LNCaP clone FGC (cell line): Measurements from ENCODE around the gene UHRF2.

Source experiments
- DNase-seq: peaks from one replicate; pipeline ENCODE4 v3.0.0-alpha.2; 2011; ENCODE audit warnings: low read depth
- H3K4me3 ChIP-seq: 2 replicates; pipeline ENCODE4 v1.5.1; 2011; ENCODE audit warnings: mild to moderate bottlenecking, low read depth, low read length, control low read depth
- CTCF ChIP-seq: IDR thresholded peaks from 2 replicates; pipeline ENCODE4 v1.5.1; 2012; ENCODE audit warnings: mild to moderate bottlenecking; ENCODE audit not compliant: control insufficient read depth, insufficient read depth; ENCODE audit errors: extremely low read depth

UHRF2 gene

GRCh38 chr9:6426117-6426516 is 13.1 kb downstream of the UHRF2 start:
- H3K4me3 ChIP-seq: no peak overlapping the region
- no peak for DNase-seq
- TF ChIP-seq CTCF: no peak

GRCh38 chr9:6428940-6429889 is 16.2 kb downstream of the UHRF2 start:
- no peak overlapping the region for H3K4me3 ChIP-seq
- DNase-seq: no peak
- TF ChIP-seq CTCF: no peak

DNA sequence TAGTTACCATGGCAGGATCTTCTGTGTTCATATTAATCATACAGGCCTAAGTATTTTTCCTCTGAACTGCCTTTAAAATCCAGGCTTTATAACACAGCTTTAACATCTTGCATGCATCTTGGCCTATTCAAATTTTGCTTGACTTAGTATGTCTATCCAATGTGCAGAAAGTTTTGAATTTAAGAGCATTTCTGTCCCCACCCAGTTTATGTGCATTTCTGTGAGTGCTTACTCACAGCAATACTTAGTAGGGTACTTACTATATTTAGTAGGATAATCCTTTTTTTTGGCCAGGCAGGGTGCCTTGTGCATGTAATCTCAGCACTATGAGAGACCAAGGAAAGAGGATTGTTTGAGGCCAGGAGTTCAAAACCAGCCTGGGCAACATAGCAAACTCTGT is 18.0 kb downstream of the UHRF2 start:
- DNase-seq: no peak
- H3K4me3 ChIP-seq: no peak overlapping the region
- no peak for TF ChIP-seq CTCF

DNA sequence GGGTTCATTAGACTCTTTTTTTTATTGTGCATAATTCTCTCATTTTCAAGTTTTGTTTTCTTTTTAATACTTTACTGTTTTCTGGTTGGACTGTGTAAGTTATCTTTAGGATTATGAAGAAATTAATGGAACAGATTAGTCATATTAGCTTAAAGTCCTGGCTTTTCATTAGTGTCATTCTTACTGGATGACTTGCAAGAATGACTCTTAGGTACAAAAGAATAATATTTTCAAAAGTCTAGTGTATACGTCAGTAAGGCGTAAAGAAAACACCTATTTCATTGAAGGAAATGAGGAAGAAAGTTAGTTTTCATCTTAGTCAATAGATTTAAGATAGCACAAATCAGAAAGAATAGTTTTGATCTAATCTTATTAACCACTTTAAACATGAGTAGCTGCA is 20.4 kb downstream of the UHRF2 start:
- no peak overlapping the region for H3K4me3 ChIP-seq
- TF ChIP-seq CTCF: no peak
- no peak for DNase-seq

DNA sequence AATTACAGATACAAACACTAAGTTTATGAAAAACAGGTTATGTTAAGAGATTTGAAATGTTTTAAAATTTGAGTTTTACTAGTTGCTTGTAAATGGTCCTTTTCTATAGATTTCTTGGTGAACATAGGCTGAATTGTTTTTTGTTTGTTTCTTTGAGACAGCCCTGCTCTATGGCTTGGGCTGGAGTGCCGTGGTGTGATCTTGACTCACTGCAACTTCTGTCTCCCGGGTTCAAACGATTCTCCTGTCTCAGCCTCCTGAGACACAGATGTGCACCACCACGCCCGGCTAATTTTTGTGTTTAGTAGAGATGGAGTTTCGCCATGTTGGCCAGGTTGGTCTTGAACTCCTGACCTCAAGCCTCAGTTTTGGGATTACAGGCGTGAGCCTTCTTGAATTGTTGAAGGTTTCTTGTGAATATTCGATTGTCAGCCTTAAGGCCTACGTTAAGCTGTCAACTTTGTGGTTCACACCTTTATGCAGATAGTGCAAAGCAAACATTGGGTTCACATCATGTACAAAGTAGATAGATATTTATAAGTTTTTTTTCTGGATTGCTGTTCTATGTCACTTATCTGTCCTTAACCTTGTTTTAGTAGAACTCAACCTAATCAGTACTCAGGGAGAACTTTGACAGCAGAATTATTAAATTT is 26.2 kb downstream of the UHRF2 start:
- no peak for TF ChIP-seq CTCF
- H3K4me3 ChIP-seq: no peak overlapping the region
- DNase-seq: no peak

DNA sequence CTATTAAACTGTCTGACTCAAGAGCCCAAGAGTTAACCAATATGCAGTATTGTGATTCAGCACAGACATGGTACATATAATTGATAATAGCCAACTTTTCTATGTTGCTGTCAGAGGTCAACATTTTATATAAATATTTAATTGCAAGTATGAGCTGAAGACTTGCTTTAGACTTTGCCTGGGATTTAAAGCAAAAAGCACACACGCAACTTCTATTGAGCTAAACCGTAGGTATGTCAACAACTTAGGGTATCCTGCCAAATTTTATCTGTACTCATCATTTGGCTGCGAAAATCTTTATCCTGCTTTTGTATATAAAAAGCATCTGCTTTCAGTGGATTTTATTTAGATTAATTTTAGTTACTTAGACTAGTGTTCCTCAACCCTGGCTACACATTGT is 27.4 kb downstream of the UHRF2 start:
- DNase-seq: no peak
- no peak overlapping the region for H3K4me3 ChIP-seq
- no peak for TF ChIP-seq CTCF

DNA sequence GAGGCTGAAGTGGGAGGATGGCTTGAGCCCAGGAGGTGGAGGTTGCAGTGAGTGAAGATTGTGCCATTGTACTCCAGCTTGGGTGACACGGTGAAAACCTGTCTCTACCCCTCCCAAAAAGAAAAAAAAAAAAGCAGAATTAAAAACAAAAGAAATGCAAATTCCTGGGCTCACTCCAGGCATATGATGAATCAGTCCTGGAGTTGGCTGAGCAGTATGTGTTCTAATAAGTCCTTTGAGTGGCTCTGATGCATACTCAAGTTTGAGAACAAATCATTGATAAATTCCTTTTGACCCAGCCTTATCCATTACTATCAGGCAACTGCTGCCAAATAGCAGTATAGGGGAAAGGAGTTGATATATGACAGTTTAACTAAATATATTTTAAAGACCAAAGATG is 28.3 kb downstream of the UHRF2 start:
- no peak for TF ChIP-seq CTCF
- no peak for DNase-seq
- H3K4me3 ChIP-seq: no peak overlapping the region
